Measurements from ENCODE around the gene MAP4K4.

MAP4K4 gene

DNA sequence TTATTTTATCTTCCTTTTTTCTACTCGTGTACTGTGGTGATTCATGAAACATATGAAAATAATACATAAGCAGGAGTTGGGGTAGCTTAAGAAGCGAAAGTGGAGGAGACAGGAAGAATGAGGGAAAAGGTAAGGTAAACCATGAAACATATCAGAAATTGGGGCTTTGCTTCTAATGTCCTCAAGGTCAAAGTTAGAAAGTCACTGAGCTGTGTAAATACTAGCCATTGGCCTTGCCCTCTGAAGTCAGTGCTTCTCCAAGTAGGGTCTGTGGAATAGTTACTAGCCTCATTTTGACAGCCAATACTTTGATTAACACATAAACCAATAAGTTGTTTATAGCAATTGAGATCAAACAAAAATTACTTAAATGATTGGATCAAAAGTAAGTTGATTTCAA lies 117.2 kb downstream of the MAP4K4 start:
- no peak for DNase-seq (ENCODE audit: low spot score)
- in situ Hi-C loops (cut with MboI; ENCODE audit: low pct_unique_long_range_greater_than_20kb, low sequenced_read_pairs, unreplicated experiment) = no loop called here
- TF ChIP-seq CTCF (IDR thresholded peaks at IDR 0.05; ENCODE audit: extremely low read depth, insufficient read depth, missing control alignments) = no peak

DNA sequence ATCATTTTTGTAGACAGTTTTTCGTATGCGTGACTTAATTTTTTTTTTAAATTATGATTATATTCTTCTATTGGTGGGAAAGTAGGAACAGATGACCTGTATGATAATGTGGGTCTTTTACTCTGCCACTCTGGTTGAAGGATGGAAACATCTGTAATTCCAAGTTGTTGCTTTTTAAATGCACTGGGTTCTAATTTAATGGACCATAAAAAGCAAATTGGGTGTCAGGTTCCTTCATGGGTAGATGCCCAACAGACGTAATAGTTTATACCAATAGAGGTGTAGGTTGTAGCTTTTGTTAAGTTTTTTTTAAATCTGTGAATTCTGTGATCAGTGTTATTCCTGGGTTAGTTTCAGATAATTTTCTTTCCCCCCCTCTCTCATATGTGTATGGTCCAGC lies 117.6 kb downstream of the MAP4K4 start:
- no peak for TF ChIP-seq CTCF (IDR thresholded peaks at IDR 0.05; ENCODE audit: extremely low read depth, insufficient read depth, missing control alignments)
- in situ Hi-C loops (cut with MboI; ENCODE audit: low pct_unique_long_range_greater_than_20kb, low sequenced_read_pairs, unreplicated experiment) = no loop called here
- DNase-seq (ENCODE audit: low spot score) = no peak

DNA sequence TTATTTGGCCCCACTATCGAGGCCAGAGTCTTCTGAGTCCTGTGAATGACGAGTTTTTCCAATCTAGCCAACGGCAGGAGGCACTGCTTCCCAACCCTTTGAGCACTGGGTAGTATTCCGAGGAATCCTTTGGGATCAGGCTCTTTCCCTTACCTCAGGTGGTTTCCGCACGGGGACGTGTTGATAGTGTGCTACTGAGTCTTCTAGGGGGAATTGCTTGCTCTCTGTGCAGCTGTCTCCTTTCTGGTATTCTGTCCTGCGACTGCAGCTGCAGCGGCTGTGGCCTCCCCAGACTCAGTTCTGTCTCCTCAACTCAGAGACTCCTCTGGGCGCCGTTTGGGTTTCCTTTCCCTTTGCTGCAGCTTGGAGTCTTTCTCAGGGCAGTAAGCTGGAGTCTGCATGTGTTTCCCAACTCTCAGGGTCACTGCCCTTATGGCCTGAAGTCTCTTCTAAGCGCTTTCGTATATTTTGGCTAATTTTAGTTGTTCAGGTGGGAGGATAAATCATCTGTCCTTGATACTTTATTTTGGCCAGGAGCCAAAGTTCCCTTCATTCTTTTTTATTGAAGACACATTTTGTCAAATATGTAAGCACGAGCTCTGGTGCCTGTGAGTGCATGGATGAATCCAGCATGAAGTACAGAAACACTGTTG lies 118.4 kb downstream of the MAP4K4 start:
- in situ Hi-C loops (cut with MboI; ENCODE audit: low pct_unique_long_range_greater_than_20kb, low sequenced_read_pairs, unreplicated experiment) = no loop called here
- TF ChIP-seq CTCF (IDR thresholded peaks at IDR 0.05; ENCODE audit: extremely low read depth, insufficient read depth, missing control alignments) = no peak
- no peak for DNase-seq (ENCODE audit: low spot score)

DNA sequence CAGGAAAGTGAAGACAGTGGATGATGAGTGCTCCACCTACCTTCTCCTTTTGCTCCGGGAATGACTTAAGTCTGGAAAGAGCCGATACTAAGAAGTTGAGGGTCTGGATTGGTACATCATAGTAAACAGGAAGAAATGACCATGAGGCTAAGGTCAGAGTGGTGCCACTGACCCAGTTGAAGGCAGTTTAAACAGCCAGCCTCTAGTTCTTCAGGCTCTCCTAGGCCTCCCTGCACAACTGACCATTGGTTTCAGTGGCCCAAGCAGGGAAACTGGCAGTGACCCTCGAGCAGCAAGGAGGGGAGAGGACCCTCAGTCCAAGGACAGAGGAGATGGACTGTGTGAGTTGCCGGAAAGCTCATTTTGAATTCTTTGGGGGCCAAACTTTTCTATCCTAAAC lies 119.1 kb downstream of the MAP4K4 start:
- in situ Hi-C loops (cut with MboI; ENCODE audit: low pct_unique_long_range_greater_than_20kb, low sequenced_read_pairs, unreplicated experiment) = no loop called here
- TF ChIP-seq CTCF (IDR thresholded peaks at IDR 0.05; ENCODE audit: extremely low read depth, insufficient read depth, missing control alignments) = no peak

GRCh38 chr2:101817481-101817880 lies 120.0 kb downstream of the MAP4K4 start:
- no peak for TF ChIP-seq CTCF (IDR thresholded peaks at IDR 0.05; ENCODE audit: extremely low read depth, insufficient read depth, missing control alignments)
- DNase-seq (ENCODE audit: low spot score) = no peak
- in situ Hi-C loops (cut with MboI; ENCODE audit: low pct_unique_long_range_greater_than_20kb, low sequenced_read_pairs, unreplicated experiment) = no loop called here

More for the DNA sequence above, 119.1 kb downstream of the MAP4K4 start:
- no peak for DNase-seq (ENCODE audit: low spot score)

DNA sequence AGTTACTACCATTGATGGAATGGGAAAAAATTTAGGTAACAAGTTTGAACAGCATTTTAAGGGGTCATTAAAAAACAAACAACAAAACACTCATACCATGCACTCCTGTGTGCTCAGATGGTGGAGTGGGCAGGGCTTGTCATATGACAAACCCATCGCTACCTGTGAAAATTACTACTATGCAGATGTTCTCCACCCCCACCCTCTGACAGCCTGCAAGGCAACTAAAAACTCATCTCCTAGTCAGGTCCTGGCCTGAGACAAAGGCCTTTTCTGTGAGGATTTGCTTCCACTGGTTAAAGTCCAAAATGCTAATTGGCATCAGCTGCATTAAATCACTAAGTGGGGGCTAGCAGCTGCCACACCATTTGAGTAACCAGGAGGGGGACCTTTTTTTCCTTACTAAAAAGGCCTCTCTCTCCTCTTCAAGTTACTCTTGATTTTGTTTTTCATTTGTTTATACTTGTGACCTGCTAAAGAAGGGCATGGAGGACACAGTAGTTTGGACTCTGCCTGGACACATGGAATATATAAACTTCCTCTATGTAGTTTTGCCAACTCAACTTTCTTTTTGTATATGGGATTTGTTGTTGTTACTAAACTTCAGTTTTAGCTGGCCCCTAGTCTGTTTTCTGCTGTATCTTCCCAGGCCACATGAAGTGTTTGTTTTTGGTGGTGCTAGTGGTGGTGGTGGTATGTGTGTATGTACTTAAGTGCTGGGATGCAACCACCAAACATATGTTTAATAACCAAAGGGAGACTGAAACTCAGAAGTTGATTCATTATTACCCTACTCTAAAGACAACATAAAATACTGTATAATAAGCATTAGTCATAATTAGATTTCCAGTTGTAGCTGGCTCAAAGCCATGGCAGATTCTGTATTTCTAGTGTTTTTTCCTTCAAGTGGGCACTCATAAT lies 121.3 kb downstream of the MAP4K4 start:
- no peak for TF ChIP-seq CTCF (IDR thresholded peaks at IDR 0.05; ENCODE audit: extremely low read depth, insufficient read depth, missing control alignments)
- in situ Hi-C loops (cut with MboI; ENCODE audit: low pct_unique_long_range_greater_than_20kb, low sequenced_read_pairs, unreplicated experiment) = no loop called here
- no peak for DNase-seq (ENCODE audit: low spot score)

All from GM13977 (cell line).